PC-3 (cell line): ENCODE data around the gene DNER.
"Not testable (repeated sequence)": the region's sequence is repeated elsewhere in the genome, so short reads cannot be mapped to it uniquely, and the experiment has no call there.

Source experiments
- CTCF ChIP-seq: fragments of 300-600 bp; sonication (generic); conservative IDR thresholded peaks from 2 replicates; pipeline ENCODE4 v1.5.1; 2017; ENCODE audit warnings: antibody characterized with exemption, low read depth, mild to moderate bottlenecking, low read length
- EZH2 ChIP-seq: fragments of 300-600 bp; sonication (generic); IDR thresholded peaks from one replicate; pipeline ENCODE4 v1.6.1; 2017; ENCODE audit warnings: antibody characterized with exemption, mild to moderate bottlenecking, low read length; ENCODE audit not compliant: unreplicated experiment

GRCh38 chr2:229339171-229339570 lies 375.2 kb downstream of the DNER start:
- not testable (repeated sequence) for TF ChIP-seq CTCF, EZH2
